Activated CD4-positive, alpha-beta T cell treated with anti-CD3 and anti-CD28 coated beads for 36 hours (primary cell): ENCODE results near the gene KLHL33. TPM values are rescaled to one million over a fixed set of nuclear protein-coding genes. Genes with fewer than 3 reads are reported as not detected.

Experiments used
- total RNA-seq, 2 experiments: library from RNA; stranded (reverse); gene quantifications; one replicate each; pipeline ENCODE4 v1.2.3, GENCODE V29; 2021

The KLHL33 gene
- total RNA-seq, 2 experiments from 2014 or later: 0.05 to 0.09 TPM

Other genes with a start within 250 kb of the KLHL33 start
- gene OR11G2, start 245.3 kb downstream of the KLHL33 start, total RNA-seq: not detected
- gene OR11H6, start 212.5 kb downstream of the KLHL33 start, total RNA-seq: not detected
- gene OR11H7, start 207.2 kb downstream of the KLHL33 start, total RNA-seq: not detected
- gene OR11H4, start 196.9 kb downstream of the KLHL33 start, total RNA-seq: not detected
- 10 to 100 TPM; 21.6 to 23.5 TPM for gene TTC5, start 130.2 kb downstream of the KLHL33 start, total RNA-seq
- 10 to 100 TPM; 57.4 to 67.0 TPM for gene CCNB1IP1, start 102.9 kb downstream of the KLHL33 start, total RNA-seq
- gene PARP2, start 92.5 kb downstream of the KLHL33 start, total RNA-seq: 10 to 100 TPM; 39.4 to 41.8 TPM
- 10 to 100 TPM; 29.2 to 40.1 TPM for gene TEP1, start 22.7 kb downstream of the KLHL33 start, total RNA-seq
- gene OSGEP, start 18.6 kb upstream of the KLHL33 start, total RNA-seq: 10 to 100 TPM; 46.2 to 47.5 TPM
- gene APEX1, start 19.1 kb upstream of the KLHL33 start, total RNA-seq: 100 to 1,000 TPM; 216 to 257 TPM
- gene PIP4P1, start 25.3 kb upstream of the KLHL33 start, total RNA-seq: 10 to 100 TPM; 24.2 to 24.7 TPM
- 100 to 1,000 TPM; 160 to 164 TPM for gene PNP, start 33.2 kb upstream of the KLHL33 start, total RNA-seq
- gene RNASE10, start 69.4 kb upstream of the KLHL33 start, total RNA-seq: under 1 TPM; 0.16 to 0.56 TPM
- not detected for gene RNASE9, start 124.9 kb upstream of the KLHL33 start, total RNA-seq
- not detected for gene RNASE11, start 151.8 kb upstream of the KLHL33 start, total RNA-seq
- gene RNASE12, start 155.2 kb upstream of the KLHL33 start, total RNA-seq: not detected
- not detected for gene OR6S1, start 205.5 kb upstream of the KLHL33 start, total RNA-seq
- gene RNASE4, start 248.4 kb upstream of the KLHL33 start, total RNA-seq: under 1 TPM; 0.37 to 0.50 TPM